Peyer's patch (tissue), 4 donors: Measurements from ENCODE around the gene HSF4. TPM values are rescaled to one million over a fixed set of nuclear protein-coding genes. Genes with fewer than 3 reads are reported as not detected.

Source experiments
- DNase-seq, 3 donors: peaks; one replicate each; pipeline ENCODE4 v3.0.0-alpha.2; 2017 to 2019
- H3K27ac ChIP-seq, 4 donors: fragments of 200-600 bp; sonication (generic); one replicate each; pipeline ENCODE4 v1.5.1; 2016 to 2019
- H3K27me3 ChIP-seq, 2 donors: fragments of 200-600 bp; sonication (generic); one replicate each; pipeline ENCODE4 v1.5.1; 2019
- H3K36me3 ChIP-seq, 3 donors: fragments of 200-600 bp; sonication (generic); one replicate each; pipeline ENCODE4 v1.5.1; 2016 to 2019
- H3K4me1 ChIP-seq, 4 donors: fragments of 200-600 bp; sonication (generic); one replicate each; pipeline ENCODE4 v1.5.1; 2016 to 2019
- H3K4me3 ChIP-seq, 4 donors: fragments of 200-600 bp; sonication (generic); 1 replicate in 3 of 4; 2 replicates in 1 of 4; pipeline ENCODE4 v1.5.1; 2016 to 2019; ENCODE audit warnings: mild to moderate bottlenecking in 1 of 4
- H3K9me3 ChIP-seq, 4 donors: fragments of 200-600 bp; sonication (generic); one replicate each; pipeline ENCODE4 v1.5.1; 2016 to 2019; ENCODE audit warnings: mild to moderate bottlenecking in 1 of 4
- POLR2A ChIP-seq, 2 donors: fragments of 450-650 bp; IDR thresholded peaks; one replicate each; pipeline ENCODE4 v1.5.1; 2017; ENCODE audit warnings: antibody characterized with exemption in 2 of 2, mild to moderate bottlenecking in 2 of 2, moderate library complexity in 2 of 2
- total RNA-seq, 4 donors: library from RNA; depleted of rRNA; stranded (reverse); fragments of >200 nt; gene quantifications; one replicate each; pipeline ENCODE4 v1.1.0, GENCODE V29; 2016
- TF ChIP-seq, protein P1 (sequence below), 6 experiments: fragments of 450-650 bp in 4 of 6; fragments of 200-600 bp in 2 of 6; sonication (generic) in 1 of 6; IDR thresholded peaks; one replicate each; pipeline ENCODE4 v1.5.1; 2017 to 2019; ENCODE audit warnings: antibody characterized with exemption in 6 of 6, mild to moderate bottlenecking in 3 of 6, moderate library complexity in 1 of 6

HSF4 gene
- total RNA-seq, 4 donors from 2014 or later, result 15.6 to 140 (median 69.8) TPM

DNA sequence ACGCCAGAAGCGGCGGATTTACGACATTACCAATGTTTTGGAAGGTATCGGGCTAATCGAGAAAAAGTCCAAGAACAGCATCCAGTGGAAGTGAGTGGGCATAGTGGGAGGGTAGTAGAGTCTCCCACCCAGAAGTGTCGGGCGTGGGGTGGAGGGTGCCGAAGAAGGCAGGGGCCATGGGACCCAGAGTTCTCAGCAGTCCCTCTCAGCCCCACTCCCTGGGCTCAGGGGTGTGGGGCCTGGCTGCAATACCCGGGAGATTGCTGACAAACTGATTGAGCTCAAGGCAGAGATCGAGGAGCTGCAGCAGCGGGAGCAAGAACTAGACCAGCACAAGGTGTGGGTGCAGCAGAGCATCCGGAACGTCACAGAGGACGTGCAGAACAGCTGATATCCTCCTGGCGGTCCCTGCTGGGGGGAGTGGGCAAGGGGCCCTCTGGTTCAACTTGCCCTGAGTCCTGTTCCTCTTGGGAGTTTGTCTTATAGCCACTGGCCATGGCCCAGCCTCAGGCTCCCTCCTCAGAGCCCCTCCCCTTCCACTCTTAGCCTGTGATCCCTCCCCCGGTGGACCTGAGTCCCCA is 28.3 kb downstream of the HSF4 start:
- DNase-seq, result no peak
- peaks cover 0 to 34% (median 15%) of the 10 kb centered on the region in 4 donors for H3K4me1 ChIP-seq
- H3K27me3 ChIP-seq, result no peaks in the 10 kb centered on the region
- peak overlapping the region; percentile 56 to 81 (median 70) for H3K27ac ChIP-seq
- H3K9me3 ChIP-seq, result no peaks in the 10 kb centered on the region
- TF ChIP-seq POLR2A (IDR thresholded peaks at IDR 0.05), result no peak
- TF ChIP-seq, protein P1, sequence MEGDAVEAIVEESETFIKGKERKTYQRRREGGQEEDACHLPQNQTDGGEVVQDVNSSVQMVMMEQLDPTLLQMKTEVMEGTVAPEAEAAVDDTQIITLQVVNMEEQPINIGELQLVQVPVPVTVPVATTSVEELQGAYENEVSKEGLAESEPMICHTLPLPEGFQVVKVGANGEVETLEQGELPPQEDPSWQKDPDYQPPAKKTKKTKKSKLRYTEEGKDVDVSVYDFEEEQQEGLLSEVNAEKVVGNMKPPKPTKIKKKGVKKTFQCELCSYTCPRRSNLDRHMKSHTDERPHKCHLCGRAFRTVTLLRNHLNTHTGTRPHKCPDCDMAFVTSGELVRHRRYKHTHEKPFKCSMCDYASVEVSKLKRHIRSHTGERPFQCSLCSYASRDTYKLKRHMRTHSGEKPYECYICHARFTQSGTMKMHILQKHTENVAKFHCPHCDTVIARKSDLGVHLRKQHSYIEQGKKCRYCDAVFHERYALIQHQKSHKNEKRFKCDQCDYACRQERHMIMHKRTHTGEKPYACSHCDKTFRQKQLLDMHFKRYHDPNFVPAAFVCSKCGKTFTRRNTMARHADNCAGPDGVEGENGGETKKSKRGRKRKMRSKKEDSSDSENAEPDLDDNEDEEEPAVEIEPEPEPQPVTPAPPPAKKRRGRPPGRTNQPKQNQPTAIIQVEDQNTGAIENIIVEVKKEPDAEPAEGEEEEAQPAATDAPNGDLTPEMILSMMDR (IDR thresholded peaks at IDR 0.05), result no peak
- H3K4me3 ChIP-seq, result peak overlapping the region; percentile 56 to 98 (median 88)
- H3K36me3 ChIP-seq, result peaks cover 0 to 40% (median 0%) of the 10 kb centered on the region in 3 donors

DNA sequence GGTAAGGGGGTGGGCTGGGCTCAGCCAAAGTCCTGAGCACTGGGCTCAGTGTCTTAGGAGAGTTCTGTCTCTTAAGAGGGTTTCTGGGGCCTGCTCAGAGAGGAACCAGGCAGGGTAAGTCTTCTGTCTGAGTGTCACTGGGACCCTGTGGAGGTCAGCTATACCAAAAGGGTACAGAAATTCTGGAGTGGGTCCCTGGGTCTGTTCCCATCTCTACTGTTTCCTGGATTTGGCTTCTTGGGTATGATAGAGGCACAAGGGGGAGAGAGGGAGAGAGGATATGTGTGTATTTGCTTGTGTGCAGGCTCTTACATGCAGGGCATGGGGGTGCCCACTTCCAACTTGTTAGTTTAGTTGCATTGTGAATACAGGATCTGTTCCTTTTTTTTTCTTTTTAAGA is 29.0 kb downstream of the HSF4 start:
- Histone ChIP-seq H3K27me3 (no peaks in the 10 kb centered on the region), H3K4me1 (peaks cover 0 to 40% (median 15%) of the 10 kb centered on the region in 4 donors), H3K9me3 (no peaks in the 10 kb centered on the region), H3K4me3 (peak overlapping the region in 2 of 4 donors; percentile 80 to 98), H3K36me3 (peaks cover 0 to 46% (median 0%) of the 10 kb centered on the region in 3 donors), H3K27ac (no peak overlapping the region)
- TF ChIP-seq POLR2A (IDR thresholded peaks at IDR 0.05), result no peak
- TF ChIP-seq, protein P1 (IDR thresholded peaks at IDR 0.05), result no peak
- DNase-seq, result no peak

DNA sequence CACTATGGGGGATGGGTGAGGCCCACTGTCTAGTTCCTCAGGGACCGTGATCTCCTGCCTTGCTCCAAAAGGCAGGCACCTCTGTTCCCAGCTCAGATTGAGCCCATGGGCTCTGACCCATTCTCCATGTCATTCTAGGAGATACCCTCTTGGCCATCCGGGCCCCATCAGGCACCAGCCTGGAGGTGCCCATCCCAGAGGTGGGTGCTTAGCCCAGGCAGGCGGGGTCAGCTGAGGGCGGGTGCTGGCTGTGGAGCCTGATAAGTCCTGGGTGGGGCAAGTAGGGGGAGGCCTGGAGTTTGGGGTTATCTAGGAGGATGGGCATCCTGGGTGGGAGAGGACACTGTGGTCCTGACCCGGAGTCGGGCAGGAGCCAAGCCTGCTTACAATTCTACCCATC is 29.7 kb downstream of the HSF4 start:
- no peak for TF ChIP-seq POLR2A (IDR thresholded peaks at IDR 0.05)
- TF ChIP-seq, protein P1 (IDR thresholded peaks at IDR 0.05), result no peak
- H3K27ac ChIP-seq, result no peak overlapping the region
- H3K9me3 ChIP-seq, result no peaks in the 10 kb centered on the region
- no peak for DNase-seq
- H3K4me3 ChIP-seq, result no peak overlapping the region
- peaks cover 0 to 42% (median 15%) of the 10 kb centered on the region in 4 donors for H3K4me1 ChIP-seq
- H3K36me3 ChIP-seq, result peaks cover 0 to 46% (median 0%) of the 10 kb centered on the region in 3 donors
- H3K27me3 ChIP-seq, result no peaks in the 10 kb centered on the region

DNA sequence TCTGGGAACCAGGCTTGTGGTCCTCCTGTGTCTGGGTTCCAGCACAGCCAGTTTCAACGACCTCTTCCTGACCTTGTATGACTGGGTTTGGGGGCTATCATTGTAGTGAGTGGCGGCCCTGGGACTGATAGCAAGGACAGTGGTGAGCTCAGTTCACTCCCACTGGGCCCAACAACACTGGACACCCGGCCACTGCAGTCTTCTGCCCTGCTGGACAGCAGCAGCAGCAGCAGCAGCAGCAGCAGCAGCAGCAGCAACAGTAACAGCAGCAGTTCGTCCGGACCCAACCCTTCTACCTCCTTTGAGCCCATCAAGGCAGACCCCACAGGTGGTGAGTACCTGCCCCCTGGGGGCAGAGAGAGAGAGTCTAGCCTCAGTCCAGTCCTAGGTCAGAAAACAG is 31.1 kb downstream of the HSF4 start:
- Histone ChIP-seq H3K4me3 (no peak overlapping the region), H3K27me3 (no peaks in the 10 kb centered on the region), H3K4me1 (peaks cover 0 to 52% (median 15%) of the 10 kb centered on the region in 4 donors), H3K27ac (no peak overlapping the region), H3K9me3 (no peaks in the 10 kb centered on the region), H3K36me3 (peaks cover 0 to 52% (median 0%) of the 10 kb centered on the region in 3 donors)
- TF ChIP-seq POLR2A (IDR thresholded peaks at IDR 0.05), result no peak
- TF ChIP-seq, protein P1 (IDR thresholded peaks at IDR 0.05), result no peak
- no peak for DNase-seq

DNA sequence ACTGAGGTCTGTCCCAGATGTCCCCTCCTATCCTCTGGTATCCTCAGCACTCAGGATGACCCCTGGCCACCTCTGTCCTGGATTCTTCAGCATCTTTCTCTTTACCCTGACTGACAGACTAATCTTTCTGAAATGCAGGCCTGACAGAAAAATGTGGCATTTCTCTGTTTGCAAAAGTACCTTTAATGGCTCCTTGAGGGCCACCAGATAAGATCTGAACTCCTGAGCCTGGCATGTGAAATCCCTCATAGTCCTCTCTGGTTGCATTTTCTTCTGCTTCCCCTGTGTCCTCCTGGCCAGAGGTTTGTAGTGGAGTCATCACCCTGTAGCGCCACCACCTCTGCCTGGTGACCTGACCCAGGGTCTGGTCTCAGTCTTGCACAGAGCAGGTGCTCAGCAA is 32.3 kb downstream of the HSF4 start:
- Histone ChIP-seq H3K4me1 (peaks cover 0 to 43% (median 15%) of the 10 kb centered on the region in 4 donors), H3K27ac (no peak overlapping the region), H3K36me3 (peaks cover 0 to 62% (median 0%) of the 10 kb centered on the region in 3 donors), H3K27me3 (no peaks in the 10 kb centered on the region), H3K4me3 (no peak overlapping the region), H3K9me3 (no peaks in the 10 kb centered on the region)
- TF ChIP-seq, protein P1 (IDR thresholded peaks at IDR 0.05), result no peak
- TF ChIP-seq POLR2A (IDR thresholded peaks at IDR 0.05), result no peak
- DNase-seq, result no peak
